Esophagus muscularis mucosa (tissue), 3 donors: ENCODE measurements around the gene TMCO4.

Experiments
- POLR2A ChIP-seq: fragments of 450-650 bp; IDR thresholded peaks from one replicate; pipeline ENCODE4 v1.6.1; 2017; ENCODE audit warnings: antibody characterized with exemption, moderate library complexity, mild to moderate bottlenecking, low read depth
- POLR2AphosphoS5 ChIP-seq, 2 donors: sonication (generic); formaldehyde crosslinking; IDR thresholded peaks; one replicate each; pipeline ENCODE4 v1.6.1; 2017; ENCODE audit warnings: antibody characterized with exemption in 2 of 2
- TF ChIP-seq, protein P1 (sequence below), 3 experiments: fragments of 200-600 bp in 2 of 3; fragments of 450-650 bp in 1 of 3; sonication (generic) in 2 of 3; IDR thresholded peaks; one replicate each; pipeline ENCODE4 v1.5.1; 2017 to 2019; ENCODE audit warnings: antibody characterized with exemption in 3 of 3, mild to moderate bottlenecking in 2 of 3, moderate library complexity in 1 of 3

- TF ChIP-seq, protein P1, sequence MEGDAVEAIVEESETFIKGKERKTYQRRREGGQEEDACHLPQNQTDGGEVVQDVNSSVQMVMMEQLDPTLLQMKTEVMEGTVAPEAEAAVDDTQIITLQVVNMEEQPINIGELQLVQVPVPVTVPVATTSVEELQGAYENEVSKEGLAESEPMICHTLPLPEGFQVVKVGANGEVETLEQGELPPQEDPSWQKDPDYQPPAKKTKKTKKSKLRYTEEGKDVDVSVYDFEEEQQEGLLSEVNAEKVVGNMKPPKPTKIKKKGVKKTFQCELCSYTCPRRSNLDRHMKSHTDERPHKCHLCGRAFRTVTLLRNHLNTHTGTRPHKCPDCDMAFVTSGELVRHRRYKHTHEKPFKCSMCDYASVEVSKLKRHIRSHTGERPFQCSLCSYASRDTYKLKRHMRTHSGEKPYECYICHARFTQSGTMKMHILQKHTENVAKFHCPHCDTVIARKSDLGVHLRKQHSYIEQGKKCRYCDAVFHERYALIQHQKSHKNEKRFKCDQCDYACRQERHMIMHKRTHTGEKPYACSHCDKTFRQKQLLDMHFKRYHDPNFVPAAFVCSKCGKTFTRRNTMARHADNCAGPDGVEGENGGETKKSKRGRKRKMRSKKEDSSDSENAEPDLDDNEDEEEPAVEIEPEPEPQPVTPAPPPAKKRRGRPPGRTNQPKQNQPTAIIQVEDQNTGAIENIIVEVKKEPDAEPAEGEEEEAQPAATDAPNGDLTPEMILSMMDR (IDR thresholded peaks at IDR 0.05), result no peak
- TF ChIP-seq POLR2AphosphoS5 (IDR thresholded peaks at IDR 0.05) (no peak), POLR2A (no peak)
Observed at GRCh38 chr1:19770436-19771190, 29.1 kb downstream of the TMCO4 start.
